Dendritic cell treated with granulocyte-macrophage colony-stimulating factor and Interleukin-4, amounts not matched to agents 40 ng/mL and 50 ng/mL, for 4 days (primary cell): ENCODE data around the gene SLC39A10.

Source experiments
- H3K27ac Mint-ChIP-seq: one replicate; pipeline ENCODE4 v1.8.0; 2022; ENCODE audit warnings: mild to moderate bottlenecking, mixed read lengths
- H3K27me3 Mint-ChIP-seq: one replicate; pipeline ENCODE4 v1.8.0; 2022; ENCODE audit warnings: mild to moderate bottlenecking, mixed read lengths
- H3K36me3 Mint-ChIP-seq: one replicate; pipeline ENCODE4 v1.8.0; 2022; ENCODE audit warnings: low read depth, mixed read lengths
- H3K4me1 Mint-ChIP-seq: one replicate; pipeline ENCODE4 v1.8.0; 2022; ENCODE audit warnings: low read depth, mixed read lengths
- H3K4me3 Mint-ChIP-seq: one replicate; pipeline ENCODE4 v1.8.0; 2022; ENCODE audit warnings: mild to moderate bottlenecking, moderate library complexity, mixed read lengths
- H3K9me3 Mint-ChIP-seq: one replicate; pipeline ENCODE4 v1.8.0; 2022; ENCODE audit warnings: mixed read lengths
- intact Hi-C: fragments of 100-400 bp; cut with micrococcal nuclease; formaldehyde crosslinking; loops from one replicate; pipeline ENCODE4 v1.15.0; 2022

The SLC39A10 gene

GRCh38 chr2:195735347-195735746 lies 78.3 kb downstream of the SLC39A10 start:
- Mint-ChIP-seq H3K4me3 (no peak overlapping the region), H3K27me3 (no peaks in the 10 kb centered on the region), H3K27ac (no peak overlapping the region), H3K9me3 (no peaks in the 10 kb centered on the region), H3K36me3 (peaks cover 43% of the 10 kb centered on the region), H3K4me1 (peaks cover 10% of the 10 kb centered on the region)
- intact Hi-C loops, result no loop called here

- Mint-ChIP-seq H3K4me3 (no peak overlapping the region), H3K27ac (no peak overlapping the region), H3K36me3 (peaks cover 31% of the 10 kb centered on the region), H3K27me3 (no peaks in the 10 kb centered on the region), H3K9me3 (no peaks in the 10 kb centered on the region), H3K4me1 (peaks cover 10% of the 10 kb centered on the region)
- intact Hi-C loops, result no loop called here
These were observed 80.7 kb downstream of the SLC39A10 start for GRCh38 chr2:195737511-195738325.

DNA sequence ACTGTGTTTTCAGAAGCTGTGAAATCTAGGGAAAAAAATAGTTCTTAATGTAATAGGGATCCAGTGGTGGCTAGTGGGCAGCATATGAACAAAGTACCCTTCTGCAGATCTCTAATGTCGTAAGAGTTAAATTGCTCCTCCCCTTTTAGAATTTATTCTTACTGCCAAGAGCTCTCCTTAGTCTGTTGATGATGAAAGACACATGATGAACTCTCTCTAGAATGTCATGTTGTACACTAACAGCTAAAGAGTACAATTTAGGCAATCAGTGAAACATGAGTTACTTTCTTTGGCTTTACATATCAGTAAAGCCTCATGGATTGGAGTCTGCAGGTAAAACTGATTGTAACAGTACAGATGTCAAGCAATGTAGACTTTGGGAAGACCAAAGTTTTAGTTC lies 84.2 kb downstream of the SLC39A10 start:
- peaks cover 34% of the 10 kb centered on the region for H3K36me3 Mint-ChIP-seq
- intact Hi-C loops, result no loop called here
- no peaks in the 10 kb centered on the region for H3K27me3 Mint-ChIP-seq
- no peaks in the 10 kb centered on the region for H3K4me1 Mint-ChIP-seq
- H3K4me3 Mint-ChIP-seq, result no peak overlapping the region
- no peak overlapping the region for H3K27ac Mint-ChIP-seq
- H3K9me3 Mint-ChIP-seq, result peaks cover 24% of the 10 kb centered on the region

GRCh38 chr2:195756218-195756942 lies 99.4 kb downstream of the SLC39A10 start:
- H3K4me3 Mint-ChIP-seq, result no peak overlapping the region
- peaks cover 13% of the 10 kb centered on the region for H3K9me3 Mint-ChIP-seq
- no peaks in the 10 kb centered on the region for H3K4me1 Mint-ChIP-seq
- no peak overlapping the region for H3K27ac Mint-ChIP-seq
- H3K36me3 Mint-ChIP-seq, result no peaks in the 10 kb centered on the region
- H3K27me3 Mint-ChIP-seq, result no peaks in the 10 kb centered on the region
- intact Hi-C loops, result no loop called here

DNA sequence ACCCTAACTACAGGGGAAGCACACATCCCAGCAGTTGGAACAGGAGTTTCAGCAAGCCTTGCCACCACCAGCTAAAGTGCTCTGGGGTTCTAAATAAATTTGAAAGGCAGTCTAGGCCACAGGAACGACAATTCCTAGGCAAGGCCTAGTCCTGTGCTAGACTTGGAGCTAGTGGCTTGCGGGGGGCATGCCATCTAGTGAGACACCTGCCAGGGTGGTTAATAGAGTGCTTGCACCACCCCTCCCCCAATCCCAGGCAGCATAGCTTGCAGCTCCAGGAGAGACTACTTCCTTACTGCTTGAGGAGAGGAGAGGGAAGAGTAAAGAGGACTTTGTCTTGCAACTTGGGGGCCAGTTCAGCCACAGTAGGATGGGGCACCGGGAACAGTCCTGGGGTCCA lies 101.8 kb downstream of the SLC39A10 start:
- intact Hi-C loops, result no loop called here
- Mint-ChIP-seq H3K27ac (no peak overlapping the region), H3K36me3 (no peaks in the 10 kb centered on the region), H3K4me3 (no peak overlapping the region), H3K4me1 (no peaks in the 10 kb centered on the region), H3K9me3 (peaks cover 33% of the 10 kb centered on the region), H3K27me3 (no peaks in the 10 kb centered on the region)

- H3K36me3 Mint-ChIP-seq, result no peaks in the 10 kb centered on the region
- intact Hi-C loops, result no loop called here
- peaks cover 39% of the 10 kb centered on the region for H3K9me3 Mint-ChIP-seq
- H3K27me3 Mint-ChIP-seq, result no peaks in the 10 kb centered on the region
- H3K27ac Mint-ChIP-seq, result no peak overlapping the region
- no peak overlapping the region for H3K4me3 Mint-ChIP-seq
- H3K4me1 Mint-ChIP-seq, result no peaks in the 10 kb centered on the region
These were observed 102.9 kb downstream of the SLC39A10 start for GRCh38 chr2:195759877-195760276.

- H3K27me3 Mint-ChIP-seq, result no peaks in the 10 kb centered on the region
- intact Hi-C loops, result no loop called here
- H3K4me3 Mint-ChIP-seq, result no peak overlapping the region
- H3K9me3 Mint-ChIP-seq, result peaks cover 42% of the 10 kb centered on the region
- H3K27ac Mint-ChIP-seq, result no peak overlapping the region
- no peaks in the 10 kb centered on the region for H3K36me3 Mint-ChIP-seq
- no peaks in the 10 kb centered on the region for H3K4me1 Mint-ChIP-seq
These were observed 106.8 kb downstream of the SLC39A10 start for GRCh38 chr2:195763866-195764265.

GRCh38 chr2:195766691-195767090 lies 109.7 kb downstream of the SLC39A10 start:
- no peaks in the 10 kb centered on the region for H3K36me3 Mint-ChIP-seq
- no peak overlapping the region for H3K4me3 Mint-ChIP-seq
- H3K27me3 Mint-ChIP-seq, result no peaks in the 10 kb centered on the region
- no peak overlapping the region for H3K27ac Mint-ChIP-seq
- intact Hi-C loops, result no loop called here
- H3K9me3 Mint-ChIP-seq, result peaks cover 29% of the 10 kb centered on the region
- H3K4me1 Mint-ChIP-seq, result no peaks in the 10 kb centered on the region

- Mint-ChIP-seq H3K36me3 (no peaks in the 10 kb centered on the region), H3K27me3 (no peaks in the 10 kb centered on the region), H3K4me3 (no peak overlapping the region), H3K9me3 (peaks cover 11% of the 10 kb centered on the region), H3K4me1 (no peaks in the 10 kb centered on the region), H3K27ac (no peak overlapping the region)
- intact Hi-C loops, result no loop called here
These were observed 111.4 kb downstream of the SLC39A10 start for GRCh38 chr2:195768431-195768830.

DNA sequence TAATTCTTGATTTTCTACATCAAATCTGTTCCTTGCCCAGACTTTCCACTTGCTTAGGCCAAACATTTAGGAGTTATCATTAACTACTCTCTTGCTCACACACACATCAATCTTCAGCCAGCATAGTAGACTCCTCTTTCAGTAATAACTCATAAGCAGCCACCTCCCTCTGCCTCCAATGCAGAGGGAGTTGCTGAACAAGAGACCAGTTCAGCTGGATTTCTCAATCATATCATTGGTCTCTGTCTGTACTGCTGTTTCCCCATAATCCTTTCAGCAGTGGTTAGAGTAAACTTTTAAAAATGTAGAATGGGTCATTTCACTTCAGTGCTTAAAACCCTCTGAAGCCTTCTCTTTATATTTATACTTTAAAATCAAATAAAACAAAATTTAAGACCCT lies 112.9 kb downstream of the SLC39A10 start:
- Mint-ChIP-seq H3K27ac (no peak overlapping the region), H3K36me3 (no peaks in the 10 kb centered on the region), H3K4me3 (no peak overlapping the region), H3K4me1 (no peaks in the 10 kb centered on the region), H3K27me3 (no peaks in the 10 kb centered on the region), H3K9me3 (peaks cover 2% of the 10 kb centered on the region)
- intact Hi-C loops, result no loop called here

GRCh38 chr2:195779491-195779890 lies 122.5 kb downstream of the SLC39A10 start:
- no peaks in the 10 kb centered on the region for H3K9me3 Mint-ChIP-seq
- intact Hi-C loops, result no loop called here
- H3K4me1 Mint-ChIP-seq, result no peaks in the 10 kb centered on the region
- H3K27ac Mint-ChIP-seq, result no peak overlapping the region
- no peak overlapping the region for H3K4me3 Mint-ChIP-seq
- no peaks in the 10 kb centered on the region for H3K36me3 Mint-ChIP-seq
- H3K27me3 Mint-ChIP-seq, result no peaks in the 10 kb centered on the region

DNA sequence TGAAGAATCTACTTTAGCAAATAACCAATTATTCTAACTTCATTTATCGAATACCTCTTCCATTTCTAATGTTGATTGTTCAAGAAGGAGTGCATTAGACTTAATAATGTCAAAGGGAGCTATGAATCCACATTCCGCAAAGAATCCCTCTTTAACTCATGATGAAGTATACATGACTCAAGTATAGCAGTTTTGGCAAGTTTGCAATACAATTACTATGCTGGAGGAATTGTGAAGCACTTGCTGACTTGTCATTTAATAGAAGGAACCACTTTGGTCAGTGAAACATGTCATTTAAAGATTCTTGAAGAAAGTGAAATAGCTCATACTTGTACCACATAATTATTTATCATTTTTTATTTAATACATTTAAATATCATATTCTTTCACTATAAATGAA lies 125.1 kb downstream of the SLC39A10 start:
- Mint-ChIP-seq H3K27ac (no peak overlapping the region), H3K4me1 (no peaks in the 10 kb centered on the region), H3K36me3 (no peaks in the 10 kb centered on the region), H3K27me3 (no peaks in the 10 kb centered on the region), H3K9me3 (no peaks in the 10 kb centered on the region), H3K4me3 (no peak overlapping the region)
- intact Hi-C loops, result no loop called here
